H1 (cell line): Measurements from ENCODE around the gene LHFPL2. TPM values are rescaled to one million over a fixed set of nuclear protein-coding genes. Genes with fewer than 3 reads are reported as not detected.
"Not testable (repeated sequence)": the region's sequence is repeated elsewhere in the genome, so short reads cannot be mapped to it uniquely, and the experiment has no call there.

Experiments used
- CTCF ChIA-PET: fragments of 300-600 bp; sonication (Branson Sonifier 250); formaldehyde crosslinking; loops from one replicate; lab custom pipeline; 2021; ENCODE audit not compliant: partially characterized antibody; lab: Charles Lee
- POLR2A ChIA-PET: fragments of 300-600 bp; sonication (Branson Sonifier 250); formaldehyde crosslinking; loops from one replicate; lab custom pipeline; 2021; ENCODE audit warnings: inconsistent platforms; ENCODE audit not compliant: partially characterized antibody; lab: Charles Lee
- DNase-seq, 2 experiments: peaks; one replicate each; pipeline versions ENCODE4 v3.0.0 to v3.0.0-alpha.2; 2010 to 2022; ENCODE audit warnings: low spot score in 2 of 2, low read depth in 1 of 2, mixed read lengths in 1 of 2
- FAIRE-seq: peaks from 2 replicates; lab custom pipeline; 2011; peaks lifted over from hg19 to GRCh38; lab: Jason Lieb, UNC
- H2AFZ ChIP-seq: 2 replicates; pipeline ENCODE4 v1.8.1; 2012; ENCODE audit warnings: low read length, inconsistent platforms
- H2AK5ac ChIP-seq: 2 replicates; pipeline ENCODE4 v1.6.1; 2013; ENCODE audit warnings: low read depth, low read length
- H2BK120ac ChIP-seq: replicated peaks from 2 replicates; pipeline ENCODE3; 2013; ENCODE audit warnings: low read depth, low read length, inconsistent platforms
- H2BK12ac ChIP-seq: 2 replicates; pipeline ENCODE4 v1.6.1; 2013; ENCODE audit warnings: low read depth, low read length
- H2BK15ac ChIP-seq: 2 replicates; pipeline ENCODE4 v1.6.1; 2013; ENCODE audit warnings: low read length
- H2BK20ac ChIP-seq: 2 replicates; pipeline ENCODE4 v1.6.1; 2013; ENCODE audit warnings: low read length
- H2BK5ac ChIP-seq: 2 replicates; pipeline ENCODE4 v1.6.1; 2013; ENCODE audit warnings: low read depth, low read length
- H3K14ac ChIP-seq: 2 replicates; pipeline ENCODE4 v1.6.1; 2013; ENCODE audit warnings: inconsistent platforms; ENCODE audit not compliant: insufficient read length
- H3K18ac ChIP-seq: 2 replicates; pipeline ENCODE4 v1.6.1; 2013; ENCODE audit warnings: low read length; ENCODE audit errors: extremely low read depth
- H3K23ac ChIP-seq: 2 replicates; pipeline ENCODE4 v1.6.1; 2013; ENCODE audit warnings: inconsistent platforms; ENCODE audit not compliant: insufficient read length
- H3K23me2 ChIP-seq: 2 replicates; pipeline ENCODE4 v1.6.1; 2013; ENCODE audit warnings: low read depth, low read length
- H3K27ac ChIP-seq: 2 replicates; pipeline ENCODE4 v1.6.1; 2011; ENCODE audit warnings: low read depth, low read length, inconsistent platforms
- H3K27me3 ChIP-seq, 4 experiments: replicated peaks in 1 of 4; 1 replicate in 1 of 4; 2 replicates in 3 of 4; pipeline versions ENCODE4 v1.6.1 to v1.8.1; 2011 to 2013; ENCODE audit warnings: low read length in 3 of 4, mild to moderate bottlenecking in 3 of 4, inconsistent platforms in 2 of 4, mixed read lengths in 2 of 4, moderate library complexity in 1 of 4; ENCODE audit not compliant: control insufficient read depth in 3 of 4, insufficient read depth in 3 of 4; ENCODE audit errors: extremely low read depth in 1 of 4
- H3K36me3 ChIP-seq, 4 experiments: 2 replicates each; pipeline versions ENCODE4 v1.6.1 to v1.8.1; 2011 to 2013; ENCODE audit warnings: mild to moderate bottlenecking in 4 of 4, low read length in 3 of 4, moderate library complexity in 2 of 4, control low read depth in 1 of 4, inconsistent platforms in 1 of 4; ENCODE audit not compliant: insufficient read depth in 4 of 4, control insufficient read depth in 2 of 4
- H3K4ac ChIP-seq: replicated peaks from 2 replicates; pipeline ENCODE3; 2013; ENCODE audit warnings: low read length, low read depth, mixed read lengths, inconsistent platforms; ENCODE audit not compliant: insufficient read length
- H3K4me1 ChIP-seq, 4 experiments: replicated peaks in 1 of 4; 1 replicate in 1 of 4; 2 replicates in 3 of 4; pipeline versions ENCODE4 v1.6.1 to v1.8.1; 2011 to 2013; ENCODE audit warnings: low read length in 3 of 4, inconsistent platforms in 2 of 4, mixed read lengths in 1 of 4; ENCODE audit not compliant: insufficient read depth in 4 of 4, control insufficient read depth in 3 of 4
- H3K4me2 ChIP-seq, 2 experiments: 2 replicates each; pipeline versions ENCODE4 v1.6.1 to v1.8.1; 2011 to 2013; ENCODE audit warnings: low read depth in 2 of 2, low read length in 2 of 2, control low read depth in 1 of 2, inconsistent platforms in 1 of 2, mild to moderate bottlenecking in 1 of 2; ENCODE audit not compliant: insufficient read depth in 1 of 2
- H3K4me3 ChIP-seq, 4 experiments: fragments of 200-600, 300-600 bp in 1 of 4; sonication (generic), shearing (Covaris generic), sonication (Bioruptor Twin) in 1 of 4; 2 replicates each; pipeline versions ENCODE4 v1.5.1 to v1.8.1; 2011 to 2016; ENCODE audit warnings: low read length in 4 of 4, low read depth in 3 of 4, control low read depth in 2 of 4, inconsistent platforms in 2 of 4, mild to moderate bottlenecking in 2 of 4, mixed read lengths in 1 of 4, moderate library complexity in 1 of 4; ENCODE audit not compliant: insufficient read depth in 2 of 4; ENCODE audit errors: extremely low read depth in 1 of 4
- H3K56ac ChIP-seq: replicated peaks from 2 replicates; pipeline ENCODE3; 2013; ENCODE audit warnings: low read depth, mild to moderate bottlenecking, mixed read lengths, low read length, inconsistent platforms; ENCODE audit not compliant: insufficient read length
- H3K79me1 ChIP-seq: 2 replicates; pipeline ENCODE4 v1.6.1; 2013; ENCODE audit warnings: low read depth, low read length, control low read depth
- H3K79me2 ChIP-seq, 2 experiments: 2 replicates each; pipeline versions ENCODE4 v1.6.1 to v1.8.1; 2012 to 2013; ENCODE audit warnings: low read length in 2 of 2, mild to moderate bottlenecking in 2 of 2, inconsistent platforms in 1 of 2; ENCODE audit not compliant: insufficient read depth in 2 of 2, control insufficient read depth in 1 of 2
- H3K9ac ChIP-seq, 4 experiments: replicated peaks in 1 of 4; 1 replicate in 1 of 4; 2 replicates in 3 of 4; pipeline versions ENCODE4 v1.6.1 to v1.8.1; 2011 to 2013; ENCODE audit warnings: low read depth in 3 of 4, low read length in 3 of 4, control low read depth in 2 of 4, mild to moderate bottlenecking in 2 of 4, moderate library complexity in 2 of 4, inconsistent platforms in 1 of 4; ENCODE audit errors: extremely low read depth in 1 of 4
- H3K9me3 ChIP-seq, 2 experiments: 2 replicates each; pipeline versions ENCODE4 v1.6.1 to v1.8.1; 2012 to 2013; ENCODE audit warnings: mild to moderate bottlenecking in 2 of 2, moderate library complexity in 2 of 2, control low read depth in 1 of 2, inconsistent platforms in 1 of 2, low read depth in 1 of 2, low read length in 1 of 2, mixed read lengths in 1 of 2; ENCODE audit not compliant: insufficient read depth in 2 of 2
- H4K20me1 ChIP-seq, 2 experiments: replicated peaks in 1 of 2; 2 replicates each; pipeline versions ENCODE3 to v1.8.1; 2011 to 2013; ENCODE audit warnings: inconsistent platforms in 2 of 2, low read length in 2 of 2, mild to moderate bottlenecking in 1 of 2; ENCODE audit not compliant: insufficient read depth in 2 of 2, control insufficient read depth in 1 of 2
- H4K5ac ChIP-seq: 2 replicates; pipeline ENCODE4 v1.6.1; 2013; ENCODE audit warnings: low read length, low read depth, mixed read lengths, inconsistent platforms; ENCODE audit not compliant: insufficient read length
- H4K8ac ChIP-seq: 2 replicates; pipeline ENCODE4 v1.8.0; 2013; ENCODE audit warnings: mild to moderate bottlenecking, moderate library complexity, low read length, inconsistent platforms; ENCODE audit not compliant: insufficient read depth; ENCODE audit errors: extremely low read depth
- H4K91ac ChIP-seq: replicated peaks from 2 replicates; pipeline ENCODE3; 2013; ENCODE audit warnings: low read length, mixed read lengths, inconsistent platforms; ENCODE audit not compliant: insufficient read length
- WGBS, 2 experiments: shearing (Covaris generic) in 1 of 2; methylation state at CpG; one replicate each; pipeline versions ENCODE4 v1.1.6 to v1.1.7; 2013 to 2015; ENCODE audit warnings: low lambda C conversion rate in 2 of 2, mixed read lengths in 2 of 2, inconsistent platforms in 1 of 2, low coverage in 1 of 2, missing lambda C conversion rate in 1 of 2; ENCODE audit not compliant: insufficient replicate concordance in 2 of 2, insufficient coverage in 1 of 2, insufficient read length in 1 of 2; ENCODE audit errors: extremely low coverage in 1 of 2, missing lambda C conversion rate in 1 of 2; 5-methylcytosine and 5-hydroxymethylcytosine counted together
- polyA plus RNA-seq, 7 experiments: library from polyadenylated mRNA; depleted of rRNA in 3 of 7; stranded (reverse) in 5 of 7; unstranded in 2 of 7; fragments of >200 nt in 5 of 7; fragments of 200-250 nt in 2 of 7; gene quantifications; 1 replicate in 5 of 7; 2 replicates in 1 of 7; 4 replicates in 1 of 7; pipeline versions ENCODE4 v1.2.1 to v1.2.3, GENCODE V29; 2011 to 2013; ENCODE audit warnings: missing spikeins in 2 of 7, mixed read lengths in 2 of 7
- total RNA-seq: library from RNA; stranded (reverse); fragmentation: NEBNext Ultra II Directional; extraction: Animal tissue kit (Norgen Biotek cat#: 25700); gene quantifications from 2 replicates; pipeline ENCODE4 v1.2.1, GENCODE V29; 2021

Gene LHFPL2
- total and polyA plus RNA-seq, 2 of the 8 experiments (the other 6 are each of a cell fraction or from before 2014, with no cell fraction given), result 9.6 to 43.0 TPM

- H4K20me1 ChIP-seq, H2BK120ac ChIP-seq, H3K14ac ChIP-seq, FAIRE-seq, H2BK12ac ChIP-seq, H3K23ac ChIP-seq, H3K27ac ChIP-seq, H3K79me1 ChIP-seq, H3K4me1 ChIP-seq, H2BK20ac ChIP-seq, H2AFZ ChIP-seq, H3K4me3 ChIP-seq, H3K23me2 ChIP-seq, DNase-seq, H4K8ac ChIP-seq, H3K18ac ChIP-seq, H4K91ac ChIP-seq, H3K9ac ChIP-seq, H3K27me3 ChIP-seq, H2BK15ac ChIP-seq, H3K4me2 ChIP-seq, H4K5ac ChIP-seq, POLR2A ChIA-PET, H2AK5ac ChIP-seq, CTCF ChIA-PET, H3K9me3 ChIP-seq, H3K4ac ChIP-seq, H2BK5ac ChIP-seq, H3K56ac ChIP-seq: not testable (repeated sequence)
- Histone ChIP-seq H3K36me3 (peaks cover 2 to 15% (median 8%) of the 10 kb centered on the region in 4 experiments; a peak in 7 of 8 replicates), H3K79me2 (peaks cover 3 to 54% of the 10 kb centered on the region in 2 experiments; a peak in 3 of 4 replicates)
- 94% methylated on average over 4 of the region's 4 CpGs; no CpG with 5 or more reads in 1 of the 2 experiments for WGBS, 2 experiments
These were observed 28.5 kb downstream of the LHFPL2 start for GRCh38 chr5:78620119-78620518.
